IPS-NIHi11 (cell line): ENCODE results near the gene TP53TG5.

Source experiments
- DNase-seq: peaks from one replicate; pipeline ENCODE4 v3.0.0; 2012; ENCODE audit warnings: mixed read lengths, low spot score

Gene TP53TG5

DNA sequence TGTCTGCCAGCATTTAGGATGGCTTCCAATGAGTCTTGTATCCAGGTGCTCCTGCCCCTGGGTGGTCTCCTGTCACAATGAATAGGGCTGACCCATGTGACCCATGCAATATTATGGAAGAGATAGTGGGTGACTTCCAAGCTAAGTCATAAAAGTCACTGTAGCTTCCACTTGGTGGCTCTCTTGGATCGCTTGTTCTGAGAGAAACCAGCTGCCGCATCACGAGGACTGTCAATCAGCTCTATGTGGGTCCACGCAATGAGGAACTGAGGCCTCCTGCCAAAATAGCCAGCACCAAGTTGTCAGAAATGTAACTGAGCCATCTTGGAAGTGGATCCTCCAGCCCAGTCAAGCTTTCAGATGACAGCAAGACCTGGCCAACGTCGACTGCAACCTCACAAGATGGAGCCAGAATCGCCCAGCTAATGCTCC, 55.2 kb downstream of the TP53TG5 start:
- DNase-seq, result peak; percentile 47
